ENCODE results near the gene RASSF8.

Gene RASSF8

GRCh38 chr12:25958428-25959070 lies at the start of gene RASSF8:
Gene RASSF8 (plus strand): TSS chr12:25958682. CDS start chr12:26055344, 96,662 bp downstream.
- DNase-seq = no peak

GRCh38 chr12:25914551-25914950 lies 43.9 kb upstream of the RASSF8 start:
- DNase-seq = no peak

GRCh38 chr12:25924491-25925001 lies 33.9 kb upstream of the RASSF8 start:
- DNase-seq = no peak

- DNase-seq = no peak
Measured at GRCh38 chr12:25925064-25925463, 33.4 kb upstream of the RASSF8 start.

- no peak for DNase-seq
Measured at GRCh38 chr12:25926536-25926935, 31.9 kb upstream of the RASSF8 start.

- no peak for DNase-seq
Measured at GRCh38 chr12:25929142-25929541, 29.3 kb upstream of the RASSF8 start.

- DNase-seq = no peak
Measured at GRCh38 chr12:25932971-25933370, 25.5 kb upstream of the RASSF8 start.

- no peak for DNase-seq
Measured at GRCh38 chr12:25934456-25934855, 24.0 kb upstream of the RASSF8 start.

GRCh38 chr12:25935355-25936144 lies 22.9 kb upstream of the RASSF8 start:
- DNase-seq = no peak

GRCh38 chr12:25937096-25937495 lies 21.4 kb upstream of the RASSF8 start:
- DNase-seq = no peak

GRCh38 chr12:25938581-25938980 lies 19.9 kb upstream of the RASSF8 start:
- DNase-seq = no peak

- no peak for DNase-seq
Measured at GRCh38 chr12:25939606-25940005, 18.9 kb upstream of the RASSF8 start.

- DNase-seq = no peak
Measured at GRCh38 chr12:25940886-25941285, 17.6 kb upstream of the RASSF8 start.

- no peak for DNase-seq
Measured at GRCh38 chr12:25942709-25943108, 15.8 kb upstream of the RASSF8 start.

GRCh38 chr12:25943940-25944339 lies 14.5 kb upstream of the RASSF8 start:
- no peak for DNase-seq

GRCh38 chr12:25949343-25949742 lies 9.1 kb upstream of the RASSF8 start:
- no peak for DNase-seq

- DNase-seq = no peak
Measured at GRCh38 chr12:25950329-25951115, 8.0 kb upstream of the RASSF8 start.

- no peak for DNase-seq
Measured at GRCh38 chr12:25957793-25958427, 572 bp upstream of the RASSF8 start.

GRCh38 chr12:25959071-25959961 lies 834 bp downstream of the RASSF8 start:
- DNase-seq = no peak

GRCh38 chr12:25960143-25960542 lies 1.7 kb downstream of the RASSF8 start:
- DNase-seq = peak in 1 of 2 experiments; percentile 6

- DNase-seq = no peak
Measured at GRCh38 chr12:25960961-25961360, 2.5 kb downstream of the RASSF8 start.
